Left ventricle myocardium superior (tissue), 1 donor: Measurements from ENCODE around the gene MAML3. TPM values are rescaled to one million over a fixed set of nuclear protein-coding genes. Genes with fewer than 3 reads are reported as not detected.

Experiments
- ATAC-seq: fragments of 200-7000 bp; cut with Tn5 transposase; one replicate; pipeline ENCODE4 v1.9.1; 2020; ENCODE audit warnings: mild to moderate bottlenecking, moderate library complexity
- DNase-seq: peaks from one replicate; pipeline ENCODE4 v3.0.0-alpha.2; 2020
- intact Hi-C: fragments of 100-400 bp; cut with micrococcal nuclease; formaldehyde crosslinking; loops from one replicate; pipeline ENCODE4 v1.11.0; 2022
- long read RNA-seq: library from polyadenylated mRNA; unstranded; transcript quantifications from one replicate; pipeline ENCODE4 v2.0.0, GENCODE V29; 2021
- total RNA-seq: library from RNA; stranded (reverse); fragmentation: NEBNext Ultra II Directional; extraction: Animal tissue kit (Norgen Biotek cat#: 25700); gene quantifications from one replicate; pipeline ENCODE4 v1.2.1, GENCODE V29; 2021
- donor health status: DM: no; HTN: yes; CAD: no; lungs with severe emphysema.

Gene MAML3
- total RNA-seq = 2.1 TPM
- long read RNA-seq, partial matches to known transcripts = 1 of 2 reads
- long read RNA-seq, other reads (novel, unspliced or antisense) = 1 of 2 reads

GRCh38 chr4:140153718-140154571 is at the start of gene MAML3:
MAML3 (minus strand) TSS chr4:140154184; CDS start chr4:140153327, 857 bp downstream.
- ATAC-seq (peak; percentile 70), DNase-seq (peak; percentile 98)
- intact Hi-C loops = no loop called here

- intact Hi-C loops = no loop called here
- no peak for ATAC-seq
- DNase-seq = no peak
Observed at GRCh38 chr4:140198942-140199341, 45.0 kb upstream of the MAML3 start.

GRCh38 chr4:140195806-140196205 is 41.8 kb upstream of the MAML3 start:
- no peak for DNase-seq
- ATAC-seq = no peak
- intact Hi-C loops = no loop called here

GRCh38 chr4:140189805-140190204 is 35.8 kb upstream of the MAML3 start:
- DNase-seq = no peak
- no peak for ATAC-seq
- intact Hi-C loops = no loop called here

- intact Hi-C loops = no loop called here
- DNase-seq (no peak), ATAC-seq (peak; percentile 60)
Observed at GRCh38 chr4:140188975-140189374, 35.0 kb upstream of the MAML3 start.

- ATAC-seq (no peak), DNase-seq (no peak)
- intact Hi-C loops = no loop called here
Observed at GRCh38 chr4:140187316-140187695, 33.3 kb upstream of the MAML3 start.

- intact Hi-C loops = no loop called here
- no peak for ATAC-seq
Observed at GRCh38 chr4:140186651-140187315, 32.8 kb upstream of the MAML3 start.

GRCh38 chr4:140186082-140186438 is 32.1 kb upstream of the MAML3 start:
- intact Hi-C loops = no loop called here

More at GRCh38 chr4:140186651-140187315, 32.8 kb upstream of the MAML3 start:
- no peak for DNase-seq

GRCh38 chr4:140185412-140186081 is 31.6 kb upstream of the MAML3 start:
- intact Hi-C loops = no loop called here
- ATAC-seq (no peak), DNase-seq (no peak)

More at GRCh38 chr4:140186082-140186438, 32.1 kb upstream of the MAML3 start:
- ATAC-seq (no peak), DNase-seq (no peak)

- DNase-seq = no peak
- intact Hi-C loops = no loop called here
- ATAC-seq = no peak
Observed at GRCh38 chr4:140183270-140183669, 29.3 kb upstream of the MAML3 start.

- intact Hi-C loops = no loop called here
- DNase-seq = no peak
- ATAC-seq = no peak
Observed at GRCh38 chr4:140180577-140180976, 26.6 kb upstream of the MAML3 start.

GRCh38 chr4:140176735-140177134 is 22.8 kb upstream of the MAML3 start:
- ATAC-seq (no peak), DNase-seq (no peak)
- intact Hi-C loops = no loop called here

GRCh38 chr4:140174543-140174942 is 20.6 kb upstream of the MAML3 start:
- ATAC-seq = no peak
- intact Hi-C loops = no loop called here

GRCh38 chr4:140172960-140173359 is 19.0 kb upstream of the MAML3 start:
- intact Hi-C loops = no loop called here
- DNase-seq = no peak
- ATAC-seq = no peak

More at GRCh38 chr4:140174543-140174942, 20.6 kb upstream of the MAML3 start:
- DNase-seq = no peak

GRCh38 chr4:140170299-140170698 is 16.3 kb upstream of the MAML3 start:
- ATAC-seq (no peak), DNase-seq (no peak)
- intact Hi-C loops = no loop called here

GRCh38 chr4:140168936-140169335 is 15.0 kb upstream of the MAML3 start:
- DNase-seq = no peak
- ATAC-seq = no peak
- intact Hi-C loops = no loop called here

GRCh38 chr4:140168474-140168873 is 14.5 kb upstream of the MAML3 start:
- intact Hi-C loops = no loop called here
- no peak for ATAC-seq
- no peak for DNase-seq

GRCh38 chr4:140163029-140163810 is 9.2 kb upstream of the MAML3 start:
- intact Hi-C loops = no loop called here
- no peak for DNase-seq
- ATAC-seq = peak; percentile 23

GRCh38 chr4:140162596-140162995 is 8.6 kb upstream of the MAML3 start:
- no peak for ATAC-seq
- intact Hi-C loops = no loop called here
- no peak for DNase-seq
